Measurements from ENCODE around the gene KRTAP4-12. TPM values are rescaled to one million over a fixed set of nuclear protein-coding genes. Genes with fewer than 3 reads are reported as not detected.
"Not testable (repeated sequence)": the region's sequence is repeated elsewhere in the genome, so short reads cannot be mapped to it uniquely, and the experiment has no call there.

KRTAP4-12 gene
- total RNA-seq, 2 experiments from 2014 or later, result not detected

DNA sequence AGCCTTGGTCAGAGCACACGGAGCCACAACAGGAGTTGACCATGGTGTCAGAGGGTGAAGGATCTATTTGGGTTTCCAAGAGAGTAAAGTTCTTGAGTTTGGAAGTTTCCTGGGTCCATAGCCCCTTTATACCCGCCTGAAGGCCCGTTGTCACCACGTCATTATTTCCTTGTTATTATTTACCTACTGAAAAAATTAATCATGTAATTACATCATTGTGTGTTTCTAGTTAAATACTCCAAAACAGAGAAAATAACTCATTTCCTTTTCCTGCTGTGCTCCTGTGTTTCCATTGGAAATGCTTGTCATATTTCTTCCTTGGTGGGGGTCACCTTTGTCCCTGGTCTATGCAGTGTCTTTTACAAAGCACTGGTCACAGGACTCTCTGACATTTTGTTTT, 25.9 kb downstream of the KRTAP4-12 start, which contains the start of gene KRTAP4-8:
Gene KRTAP4-8, minus strand, starts transcription at position 101 of the 400 bp plus-strand sequence. Its CDS starts 58 bp downstream, at position 43.
- Mint-ChIP-seq H3K9me3 (no peaks in the 10 kb centered on the region), H3K4me1 (no peaks in the 10 kb centered on the region), H3K27ac (no peak within 1 kb of the TSS), H3K4me3 (no peak within 1 kb of the TSS), H3K27me3 (peaks cover 10% of the 10 kb centered on the region), H3K36me3 (ENCODE audit: low read depth) (no peaks in the 10 kb centered on the region)
- POLR2A ChIA-PET, result no interaction called here
- DNase-seq, result no peak
- CTCF ChIA-PET, result no interaction called here

DNA sequence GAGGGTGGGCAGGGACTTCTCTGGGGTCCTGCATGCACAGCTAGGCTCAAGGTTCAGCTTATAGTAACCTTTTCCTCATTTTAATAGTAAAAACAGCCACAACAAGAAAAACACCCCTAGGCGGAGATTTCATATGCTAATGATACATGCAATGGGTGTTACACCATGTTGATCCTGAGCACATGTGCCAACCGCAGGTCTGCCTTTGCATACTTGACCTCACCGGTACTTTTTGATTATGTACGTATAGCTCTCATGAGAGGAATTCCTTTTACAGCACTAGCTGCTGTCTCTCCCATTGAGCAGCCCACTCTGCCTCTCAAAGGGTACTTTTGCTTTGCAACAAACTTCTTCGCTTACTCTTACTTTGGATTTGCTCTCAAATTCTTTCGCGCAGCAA, 27.9 kb downstream of the KRTAP4-12 start:
- H3K4me1 Mint-ChIP-seq, result no peaks in the 10 kb centered on the region
- H3K9me3 Mint-ChIP-seq, result peaks cover 3% of the 10 kb centered on the region
- H3K36me3 Mint-ChIP-seq (ENCODE audit: low read depth), result no peaks in the 10 kb centered on the region
- DNase-seq, result no peak
- H3K27me3 Mint-ChIP-seq, result peaks cover 10% of the 10 kb centered on the region
- H3K4me3 Mint-ChIP-seq, result no peak overlapping the region
- H3K27ac Mint-ChIP-seq, result no peak overlapping the region
- CTCF ChIA-PET, result no interaction called here
- POLR2A ChIA-PET, result no interaction called here

DNA sequence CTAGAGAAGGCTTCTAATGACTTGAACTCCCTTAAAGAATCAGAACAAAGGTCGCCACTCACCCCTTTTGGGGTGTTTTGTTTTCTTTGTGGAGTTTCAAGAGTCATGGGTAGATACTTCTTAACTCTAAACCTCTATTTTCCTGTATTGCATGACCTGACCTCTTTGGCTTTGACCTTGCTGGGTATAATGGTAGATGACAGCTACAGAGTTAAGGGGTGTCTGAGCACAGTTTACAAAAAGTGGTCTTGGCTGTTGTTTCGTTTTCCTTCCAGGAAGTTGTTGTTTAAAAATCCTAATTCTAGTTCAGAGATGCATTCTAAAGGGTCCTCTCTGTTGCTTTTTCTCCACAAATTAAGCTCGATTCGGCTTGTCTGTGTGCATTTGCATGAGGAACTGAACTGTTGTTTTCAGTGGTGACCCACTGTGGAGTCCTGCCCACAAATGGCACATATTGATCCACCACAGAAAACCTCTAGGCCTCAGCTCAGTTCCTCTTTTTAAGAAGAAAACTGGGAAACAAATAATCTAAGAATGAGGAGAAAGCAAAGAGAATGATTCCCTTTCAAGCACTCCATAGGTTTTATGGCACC, 35.1 kb downstream of the KRTAP4-12 start:
- H3K9me3 Mint-ChIP-seq; H3K36me3 Mint-ChIP-seq (ENCODE audit: low read depth); H3K4me3 Mint-ChIP-seq; H3K27ac Mint-ChIP-seq; CTCF ChIA-PET; DNase-seq; H3K4me1 Mint-ChIP-seq; POLR2A ChIA-PET: not testable (repeated sequence)
- H3K27me3 Mint-ChIP-seq, result peaks cover 12% of the 10 kb centered on the region

DNA sequence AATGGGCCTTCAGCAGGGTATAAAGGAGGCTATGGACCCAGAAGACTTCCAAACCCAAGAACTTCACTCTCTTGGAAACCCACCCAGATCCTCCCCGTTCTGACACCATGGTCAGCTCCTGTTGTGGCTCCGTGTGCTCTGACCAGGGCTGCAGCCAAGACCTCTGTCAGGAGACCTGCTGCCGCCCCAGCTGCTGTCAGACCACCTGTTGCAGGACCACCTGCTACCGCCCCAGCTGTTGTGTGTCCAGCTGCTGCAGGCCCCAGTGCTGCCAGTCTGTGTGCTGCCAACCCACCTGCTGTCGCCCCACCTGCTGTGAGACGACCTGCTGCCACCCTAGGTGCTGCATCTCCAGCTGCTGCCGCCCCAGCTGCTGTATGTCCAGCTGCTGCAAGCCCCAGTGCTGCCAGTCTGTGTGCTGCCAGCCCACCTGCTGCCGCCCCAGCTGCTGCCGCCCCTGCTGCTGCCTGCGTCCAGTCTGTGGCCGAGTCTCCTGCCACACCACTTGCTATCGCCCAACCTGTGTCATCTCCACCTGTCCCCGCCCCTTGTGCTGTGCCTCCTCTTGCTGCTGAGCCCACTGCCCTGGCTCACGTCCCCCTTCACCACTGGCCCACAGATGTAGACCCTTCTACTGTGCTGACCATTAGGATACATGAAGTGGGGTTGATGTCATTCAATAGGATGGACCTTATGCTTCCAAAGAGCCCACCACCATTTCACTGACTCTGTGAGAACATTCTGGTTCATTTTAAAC, 39.7 kb downstream of the KRTAP4-12 start, which contains the start of gene KRTAP4-7:
Gene KRTAP4-7, plus strand, starts transcription at position 51 of the 757 bp plus-strand sequence. Its CDS starts 57 bp downstream, at position 108.
- H3K9me3 Mint-ChIP-seq; H3K4me3 Mint-ChIP-seq; CTCF ChIA-PET; H3K36me3 Mint-ChIP-seq (ENCODE audit: low read depth); DNase-seq; H3K4me1 Mint-ChIP-seq; H3K27ac Mint-ChIP-seq; POLR2A ChIA-PET; H3K27me3 Mint-ChIP-seq: not testable (repeated sequence)

DNA sequence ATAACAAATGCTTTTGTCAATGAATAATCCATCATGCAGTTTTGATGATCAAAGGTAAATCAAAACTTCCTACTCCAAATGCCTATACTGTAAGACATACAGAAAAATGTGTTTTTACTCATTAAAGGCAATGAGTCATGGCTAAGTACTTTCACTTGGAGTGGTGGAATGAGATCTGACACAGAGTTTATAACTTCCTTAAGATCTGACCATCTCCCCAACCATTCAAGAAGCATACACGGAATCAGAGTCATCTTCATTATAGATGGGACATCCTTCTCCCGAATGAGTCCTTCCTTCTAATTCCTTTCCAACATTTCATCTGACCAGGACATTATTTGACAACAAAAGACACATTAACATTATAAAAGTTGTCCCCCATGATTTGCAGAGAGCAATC, 40.6 kb downstream of the KRTAP4-12 start:
- DNase-seq; CTCF ChIA-PET; H3K4me3 Mint-ChIP-seq; POLR2A ChIA-PET; H3K9me3 Mint-ChIP-seq; H3K27ac Mint-ChIP-seq; H3K36me3 Mint-ChIP-seq (ENCODE audit: low read depth); H3K27me3 Mint-ChIP-seq; H3K4me1 Mint-ChIP-seq: not testable (repeated sequence)

DNA sequence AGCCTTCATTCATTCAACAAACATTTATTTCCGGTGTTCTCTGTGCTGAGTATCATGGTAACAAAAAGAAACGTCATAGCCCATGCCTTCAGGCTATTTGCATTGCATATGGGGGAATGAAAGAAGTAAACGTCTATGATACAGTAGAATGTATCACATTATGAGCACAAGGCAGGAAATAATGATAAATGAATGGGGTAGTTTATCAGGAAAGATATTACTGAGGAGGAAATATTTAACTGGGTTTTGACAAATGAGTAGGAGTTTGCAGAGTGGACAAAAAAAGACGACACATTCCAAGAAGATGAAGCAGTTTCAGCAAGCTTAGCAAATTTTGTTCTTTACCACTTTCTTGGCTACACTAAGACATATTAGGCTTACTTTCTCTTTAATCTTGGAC, 41.4 kb downstream of the KRTAP4-12 start:
- Mint-ChIP-seq H3K27me3 (peaks cover 8% of the 10 kb centered on the region), H3K36me3 (ENCODE audit: low read depth) (no peaks in the 10 kb centered on the region), H3K27ac (no peak overlapping the region), H3K4me3 (no peak overlapping the region), H3K9me3 (no peaks in the 10 kb centered on the region), H3K4me1 (no peaks in the 10 kb centered on the region)
- CTCF ChIA-PET, result no interaction called here
- POLR2A ChIA-PET, result no interaction called here
- no peak for DNase-seq

DNA sequence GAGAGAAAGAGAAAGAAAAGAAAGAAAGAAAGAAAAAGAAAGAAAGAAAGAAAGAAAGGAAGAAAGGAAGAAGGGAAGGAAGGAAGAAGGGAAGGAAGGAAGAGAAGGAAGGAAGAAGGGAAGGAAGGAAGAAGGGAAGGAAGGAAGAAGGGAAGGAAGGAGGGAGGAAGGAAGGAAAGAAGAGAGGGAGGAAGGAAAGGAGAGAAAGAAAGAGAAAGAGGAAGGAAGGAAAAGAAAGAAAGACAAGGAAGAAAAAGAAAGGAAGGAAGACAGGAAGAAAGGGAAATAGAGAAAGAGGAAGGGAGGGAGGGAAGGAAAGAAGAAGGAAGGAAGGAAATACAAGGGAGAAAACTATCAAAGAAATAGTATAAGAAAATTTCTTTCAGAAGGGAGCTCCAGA, 47.2 kb downstream of the KRTAP4-12 start:
- Mint-ChIP-seq H3K27me3 (peaks cover 12% of the 10 kb centered on the region), H3K27ac (no peak overlapping the region), H3K4me1 (no peaks in the 10 kb centered on the region), H3K9me3 (no peaks in the 10 kb centered on the region), H3K36me3 (ENCODE audit: low read depth) (no peaks in the 10 kb centered on the region), H3K4me3 (no peak overlapping the region)
- ChIA-PET CTCF (no interaction called here), POLR2A (no interaction called here)
- DNase-seq, result no peak

DNA sequence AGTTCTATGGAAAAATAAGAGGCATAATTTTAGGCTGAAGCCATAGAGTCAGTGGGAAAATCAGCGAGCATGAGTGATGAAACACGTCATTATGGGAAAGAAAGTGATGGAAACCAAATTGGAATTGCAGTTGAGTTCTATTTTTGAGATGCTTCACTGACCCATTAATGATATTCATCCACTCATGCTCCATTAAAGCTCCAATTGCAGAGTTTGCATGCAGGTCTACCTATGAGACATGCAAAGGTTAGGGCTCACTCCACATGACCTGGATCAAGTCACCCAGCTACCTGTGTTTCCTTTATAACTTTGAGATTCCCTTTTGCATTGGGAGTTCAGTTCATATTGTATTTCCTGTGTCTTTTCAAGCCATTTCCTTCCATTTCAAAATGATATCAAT, 50.3 kb downstream of the KRTAP4-12 start:
- ChIA-PET CTCF (no interaction called here), POLR2A (no interaction called here)
- H3K27me3 Mint-ChIP-seq, result peaks cover 12% of the 10 kb centered on the region
- H3K4me3 Mint-ChIP-seq, result no peak overlapping the region
- H3K27ac Mint-ChIP-seq, result no peak overlapping the region
- no peaks in the 10 kb centered on the region for H3K4me1 Mint-ChIP-seq
- no peaks in the 10 kb centered on the region for H3K9me3 Mint-ChIP-seq
- no peaks in the 10 kb centered on the region for H3K36me3 Mint-ChIP-seq (ENCODE audit: low read depth)
- DNase-seq, result no peak

Other genes with a start within 250 kb of the KRTAP4-12 start
- not detected for gene KRT20, start 238.9 kb downstream of the KRTAP4-12 start, total RNA-seq
- not detected for gene KRT23, start 186.5 kb downstream of the KRTAP4-12 start, total RNA-seq
- not detected for gene KRT39, start 157.2 kb downstream of the KRTAP4-12 start, total RNA-seq
- gene KRT40, start 139.9 kb downstream of the KRTAP4-12 start, total RNA-seq, result not detected
- gene KRTAP3-3, start 130.0 kb downstream of the KRTAP4-12 start, total RNA-seq, result not detected
- gene KRTAP3-2, start 124.3 kb downstream of the KRTAP4-12 start, total RNA-seq, result not detected
- not detected for gene KRTAP3-1, start 115.1 kb downstream of the KRTAP4-12 start, total RNA-seq
- gene KRTAP1-5, start 97.0 kb downstream of the KRTAP4-12 start, total RNA-seq, result not detected
- gene KRTAP1-4, start 94.0 kb downstream of the KRTAP4-12 start, total RNA-seq, result not detected
- gene KRTAP1-3, start 89.3 kb downstream of the KRTAP4-12 start, total RNA-seq, result not detected
- gene KRTAP1-1, start 82.7 kb downstream of the KRTAP4-12 start, total RNA-seq, result not detected
- not detected for gene KRTAP2-1, start 76.9 kb downstream of the KRTAP4-12 start, total RNA-seq
- gene KRTAP2-2, start 69.0 kb downstream of the KRTAP4-12 start, total RNA-seq, result not detected
- not detected for gene KRTAP2-3, start 64.1 kb downstream of the KRTAP4-12 start, total RNA-seq
- gene KRTAP2-4, start 58.3 kb downstream of the KRTAP4-12 start, total RNA-seq, result not detected
- gene KRTAP4-7, start 40.0 kb downstream of the KRTAP4-12 start, total RNA-seq, result not detected
- not detected for gene KRTAP4-8, start 26.0 kb downstream of the KRTAP4-12 start, total RNA-seq
- not detected for gene KRTAP4-16, start 22.0 kb downstream of the KRTAP4-12 start, total RNA-seq
- not detected for gene KRTAP4-9, start 18.8 kb downstream of the KRTAP4-12 start, total RNA-seq
- gene KRTAP4-11, start 5.8 kb downstream of the KRTAP4-12 start, total RNA-seq, result not detected
- gene KRTAP4-6, start 16.4 kb upstream of the KRTAP4-12 start, total RNA-seq, result not detected
- not detected for gene KRTAP4-5, start 25.6 kb upstream of the KRTAP4-12 start, total RNA-seq
- not detected for gene KRTAP4-4, start 36.6 kb upstream of the KRTAP4-12 start, total RNA-seq
- gene KRTAP4-3, start 44.0 kb upstream of the KRTAP4-12 start, total RNA-seq, result not detected
- not detected for gene KRTAP4-2, start 54.0 kb upstream of the KRTAP4-12 start, total RNA-seq
- not detected for gene KRTAP4-1, start 60.7 kb upstream of the KRTAP4-12 start, total RNA-seq
- gene KRTAP9-1, start 65.7 kb upstream of the KRTAP4-12 start, total RNA-seq, result not detected
- gene KRTAP9-2, start 102.5 kb upstream of the KRTAP4-12 start, total RNA-seq, result not detected
- not detected for gene KRTAP9-3, start 108.3 kb upstream of the KRTAP4-12 start, total RNA-seq
- gene KRTAP9-8, start 113.8 kb upstream of the KRTAP4-12 start, total RNA-seq, result not detected
- gene KRTAP9-4, start 125.5 kb upstream of the KRTAP4-12 start, total RNA-seq, result not detected
- gene KRTAP9-9, start 131.2 kb upstream of the KRTAP4-12 start, total RNA-seq, result not detected
- not detected for gene KRTAP9-6, start 141.2 kb upstream of the KRTAP4-12 start, total RNA-seq
- not detected for gene KRTAP9-7, start 151.5 kb upstream of the KRTAP4-12 start, total RNA-seq
- not detected for gene KRTAP29-1, start 178.7 kb upstream of the KRTAP4-12 start, total RNA-seq
- gene KRTAP16-1, start 185.1 kb upstream of the KRTAP4-12 start, total RNA-seq, result under 1 TPM in 1 of 2 experiments, not detected in 1; 0.13 TPM
- not detected for gene KRTAP17-1, start 191.5 kb upstream of the KRTAP4-12 start, total RNA-seq
- gene KRT33A, start 226.6 kb upstream of the KRTAP4-12 start, total RNA-seq, result not detected
- gene KRT33B, start 245.6 kb upstream of the KRTAP4-12 start, total RNA-seq, result not detected